OCI-LY1 (cell line): ENCODE results near the gene UCKL1.

Source experiments
- H2AFZ ChIP-seq: fragments of 200-600 bp; sonication (generic), shearing (Covaris generic); 2 replicates; pipeline ENCODE4 v1.6.0; 2014; ENCODE audit warnings: antibody characterized with exemption, mild to moderate bottlenecking, low read length
- H3F3A ChIP-seq: fragments of 200-600 bp; sonication (generic), shearing (Covaris generic); 2 replicates; pipeline ENCODE4 v1.6.0; 2014; ENCODE audit warnings: mild to moderate bottlenecking, antibody characterized with exemption, low read length, moderate library complexity; ENCODE audit not compliant: insufficient read depth
- H3K27ac ChIP-seq: fragments of 200-600 bp; sonication (generic); 2 replicates; pipeline ENCODE4 v1.5.1; 2014; ENCODE audit warnings: low read length, mixed run types, mild to moderate bottlenecking, low read depth; ENCODE audit not compliant: poor library complexity, severe bottlenecking
- H3K27me3 ChIP-seq: fragments of 200-600 bp; sonication (generic); 2 replicates; pipeline ENCODE4 v1.6.0; 2014; ENCODE audit warnings: antibody characterized with exemption, mild to moderate bottlenecking, low read length, moderate library complexity; ENCODE audit not compliant: insufficient read depth
- H3K36me3 ChIP-seq: fragments of 200-600 bp; sonication (generic); 2 replicates; pipeline ENCODE4 v1.6.1; 2014; ENCODE audit warnings: mild to moderate bottlenecking, antibody characterized with exemption, low read length, moderate library complexity, mixed read lengths; ENCODE audit not compliant: insufficient read depth
- H3K4me1 ChIP-seq: fragments of 200-600 bp; sonication (generic); 2 replicates; pipeline ENCODE4 v1.5.1; 2014; ENCODE audit warnings: mild to moderate bottlenecking, low read length, moderate library complexity; ENCODE audit not compliant: insufficient read depth, severe bottlenecking
- H3K4me2 ChIP-seq: fragments of 200-600 bp; sonication (generic), shearing (Covaris generic); 2 replicates; pipeline ENCODE4 v1.6.1; 2014; ENCODE audit warnings: low read length
- H3K4me3 ChIP-seq: fragments of 200-600 bp; sonication (generic); 2 replicates; pipeline ENCODE4 v1.5.1; 2014; ENCODE audit warnings: low read length, low read depth, mild to moderate bottlenecking, mixed read lengths; ENCODE audit not compliant: poor library complexity, severe bottlenecking
- H3K79me2 ChIP-seq: fragments of 200-600 bp; shearing (Covaris generic); 2 replicates; pipeline ENCODE4 v1.6.1; 2016; ENCODE audit warnings: mixed run types, low read length, mixed read lengths; ENCODE audit not compliant: insufficient read depth
- H3K9ac ChIP-seq: fragments of 200-600 bp; sonication (generic), shearing (Covaris generic); 2 replicates; pipeline ENCODE4 v1.6.1; 2014; ENCODE audit warnings: mild to moderate bottlenecking, low read length, mixed read lengths
- H3K9me2 ChIP-seq: fragments of 200-600 bp; sonication (generic), shearing (Covaris generic); 2 replicates; pipeline ENCODE4 v1.6.1; 2014; ENCODE audit warnings: low read depth, mild to moderate bottlenecking, low read length, mixed read lengths
- H3K9me3 ChIP-seq: fragments of 200-600 bp; shearing (Covaris generic); 2 replicates; pipeline ENCODE4 v1.6.1; 2014; ENCODE audit warnings: low read length, mixed read lengths
- H4K20me1 ChIP-seq: fragments of 200-600 bp; sonication (generic), shearing (Covaris generic); 2 replicates; pipeline ENCODE4 v1.6.0; 2016; ENCODE audit warnings: mild to moderate bottlenecking, low read length; ENCODE audit not compliant: insufficient read depth
- CTCF ChIP-seq: fragments of 200-600 bp; sonication (generic), shearing (Covaris generic); IDR thresholded peaks from 2 replicates; pipeline ENCODE4 v1.5.1; 2017; ENCODE audit warnings: mild to moderate bottlenecking, antibody characterized with exemption, low read length, moderate library complexity, mixed read lengths
- EZH2 ChIP-seq: fragments of 200-600 bp; sonication (generic), shearing (Covaris generic); IDR thresholded peaks from 2 replicates; pipeline ENCODE4 v1.8.0; 2017; ENCODE audit warnings: borderline replicate concordance, mixed run types, mild to moderate bottlenecking, antibody characterized with exemption, low read length, moderate library complexity, mixed read lengths

Gene UCKL1

GRCh38 chr20:63924241-63924640 is 32.0 kb downstream of the UCKL1 start:
- no peak overlapping the region for H2AFZ ChIP-seq
- peaks cover 4% of the 10 kb centered on the region; the same call in 1 of the 2 replicates for H3K79me2 ChIP-seq
- no peaks in the 10 kb centered on the region for H3F3A ChIP-seq
- H4K20me1 ChIP-seq, result no peaks in the 10 kb centered on the region
- H3K9me2 ChIP-seq, result no peaks in the 10 kb centered on the region
- H3K27me3 ChIP-seq, result no peaks in the 10 kb centered on the region
- H3K9ac ChIP-seq, result no peak overlapping the region
- H3K4me3 ChIP-seq, result no peak overlapping the region
- peaks cover 29% of the 10 kb centered on the region for H3K36me3 ChIP-seq
- H3K4me1 ChIP-seq, result no peaks in the 10 kb centered on the region
- H3K4me2 ChIP-seq, result no peak overlapping the region
- TF ChIP-seq CTCF (no peak), EZH2 (no peak)
- no peak overlapping the region for H3K27ac ChIP-seq
- no peaks in the 10 kb centered on the region for H3K9me3 ChIP-seq

DNA sequence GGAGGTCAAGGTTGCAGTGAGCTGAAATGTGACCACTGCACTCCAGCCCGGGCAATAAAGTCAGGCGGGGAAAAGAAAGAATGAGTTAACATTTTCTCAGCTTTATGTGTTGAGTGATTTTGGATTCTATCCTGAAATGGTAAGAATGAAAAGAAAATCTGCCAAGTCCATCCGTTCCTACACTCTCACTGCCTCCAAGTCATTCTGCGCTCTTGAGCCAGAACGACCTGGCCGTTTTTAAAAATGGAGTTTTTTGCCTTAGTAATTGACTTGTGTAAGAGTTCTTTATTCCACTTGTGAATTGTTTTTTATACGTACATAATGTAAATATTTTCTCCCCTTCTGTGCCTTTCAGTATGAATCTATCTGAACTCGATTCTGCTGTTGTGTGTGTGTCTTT is 32.6 kb downstream of the UCKL1 start:
- H3K4me1 ChIP-seq, result peaks cover 5% of the 10 kb centered on the region
- TF ChIP-seq CTCF (no peak), EZH2 (no peak)
- no peak overlapping the region for H3K4me3 ChIP-seq
- no peaks in the 10 kb centered on the region for H3K9me2 ChIP-seq
- no peak overlapping the region for H3K9ac ChIP-seq
- no peak overlapping the region for H2AFZ ChIP-seq
- no peaks in the 10 kb centered on the region for H3K27me3 ChIP-seq
- no peak overlapping the region for H3K27ac ChIP-seq
- no peaks in the 10 kb centered on the region for H3K9me3 ChIP-seq
- no peak overlapping the region for H3K4me2 ChIP-seq
- peaks cover 29% of the 10 kb centered on the region for H3K36me3 ChIP-seq
- H3K79me2 ChIP-seq, result peaks cover 4% of the 10 kb centered on the region
- H4K20me1 ChIP-seq, result no peaks in the 10 kb centered on the region
- H3F3A ChIP-seq, result no peaks in the 10 kb centered on the region

GRCh38 chr20:63920226-63920625 is 36.0 kb downstream of the UCKL1 start:
- no peak overlapping the region for H2AFZ ChIP-seq
- H3K9me3 ChIP-seq, result no peaks in the 10 kb centered on the region
- TF ChIP-seq EZH2 (no peak), CTCF (no peak)
- peaks cover 11% of the 10 kb centered on the region for H3K79me2 ChIP-seq
- H3K9me2 ChIP-seq, result no peaks in the 10 kb centered on the region
- H3K4me3 ChIP-seq, result no peak overlapping the region
- no peak overlapping the region for H3K9ac ChIP-seq
- no peaks in the 10 kb centered on the region for H4K20me1 ChIP-seq
- H3K4me1 ChIP-seq, result peaks cover 24% of the 10 kb centered on the region
- no peak overlapping the region for H3K4me2 ChIP-seq
- H3K27me3 ChIP-seq, result no peaks in the 10 kb centered on the region
- no peaks in the 10 kb centered on the region for H3F3A ChIP-seq
- no peak overlapping the region for H3K27ac ChIP-seq
- H3K36me3 ChIP-seq, result peaks cover 12% of the 10 kb centered on the region; the same call in 1 of the 2 replicates
